HG03196 (cell line): ENCODE measurements around the gene GLB1L3.
"Not testable (repeated sequence)": the region's sequence is repeated elsewhere in the genome, so short reads cannot be mapped to it uniquely, and the experiment has no call there.

Experiments
- ATAC-seq: cut with Tn5 transposase; IDR thresholded peaks from one replicate; pipeline ENCODE4 v1.9.1; 2021; ENCODE audit not compliant: unreplicated experiment

The GLB1L3 gene

DNA sequence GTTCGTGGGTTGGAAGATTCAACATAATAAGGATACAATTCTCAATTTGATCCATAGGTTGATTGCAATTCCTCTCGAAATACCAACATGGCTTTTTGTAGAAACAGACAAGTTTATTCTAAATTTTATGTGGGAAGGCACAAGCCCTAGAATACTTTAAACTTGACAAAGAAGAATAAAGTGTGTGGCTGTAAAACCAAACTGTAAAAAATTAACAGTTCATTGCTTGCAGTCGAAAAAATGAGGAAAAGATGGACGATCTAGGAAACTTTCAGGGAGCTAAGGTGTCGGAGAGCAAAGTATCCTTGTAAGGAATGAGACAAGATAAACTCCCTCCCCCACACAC lies 1.0 kb upstream of the GLB1L3 start:
- ATAC-seq: no peak

DNA sequence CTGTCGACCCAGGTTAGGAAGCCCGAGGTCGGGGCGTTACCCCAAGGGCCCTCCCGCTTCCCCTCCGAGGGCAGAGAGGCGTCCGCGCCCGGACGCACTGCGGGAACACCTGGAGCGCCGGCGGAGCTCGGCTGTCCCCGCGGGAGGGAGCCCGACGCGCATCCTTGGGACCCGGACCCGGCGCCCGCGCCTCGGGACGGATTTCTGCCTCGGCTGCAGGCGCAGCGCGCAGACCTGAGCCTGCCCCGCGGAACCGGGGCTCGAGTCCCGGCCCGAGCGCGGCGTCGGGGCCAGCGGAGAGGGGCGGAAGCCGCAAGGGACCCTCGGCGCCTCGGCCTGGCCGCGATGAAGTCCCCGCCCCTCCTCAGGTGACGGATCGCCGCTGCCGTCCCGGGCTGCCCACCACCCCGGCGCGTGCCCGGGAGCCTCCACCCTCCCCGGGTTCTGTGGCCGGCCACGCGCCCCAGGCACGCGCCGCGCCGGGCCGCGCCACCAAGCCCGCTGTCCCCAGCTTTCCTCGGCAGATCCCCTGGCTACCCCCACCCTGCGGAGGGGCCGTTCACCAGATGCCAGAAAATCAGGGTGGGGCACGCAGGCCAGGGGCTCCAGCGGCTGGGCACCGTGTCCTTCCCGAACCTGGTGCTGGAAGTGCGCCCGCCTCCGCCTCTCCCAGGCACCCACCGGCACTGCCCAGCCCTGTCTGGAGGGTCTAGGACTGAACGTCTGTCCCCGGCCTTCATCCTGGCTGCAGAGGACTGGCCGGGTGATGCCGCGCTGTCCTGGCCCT lies 410 bp downstream of the GLB1L3 start:
- no peak for ATAC-seq

DNA sequence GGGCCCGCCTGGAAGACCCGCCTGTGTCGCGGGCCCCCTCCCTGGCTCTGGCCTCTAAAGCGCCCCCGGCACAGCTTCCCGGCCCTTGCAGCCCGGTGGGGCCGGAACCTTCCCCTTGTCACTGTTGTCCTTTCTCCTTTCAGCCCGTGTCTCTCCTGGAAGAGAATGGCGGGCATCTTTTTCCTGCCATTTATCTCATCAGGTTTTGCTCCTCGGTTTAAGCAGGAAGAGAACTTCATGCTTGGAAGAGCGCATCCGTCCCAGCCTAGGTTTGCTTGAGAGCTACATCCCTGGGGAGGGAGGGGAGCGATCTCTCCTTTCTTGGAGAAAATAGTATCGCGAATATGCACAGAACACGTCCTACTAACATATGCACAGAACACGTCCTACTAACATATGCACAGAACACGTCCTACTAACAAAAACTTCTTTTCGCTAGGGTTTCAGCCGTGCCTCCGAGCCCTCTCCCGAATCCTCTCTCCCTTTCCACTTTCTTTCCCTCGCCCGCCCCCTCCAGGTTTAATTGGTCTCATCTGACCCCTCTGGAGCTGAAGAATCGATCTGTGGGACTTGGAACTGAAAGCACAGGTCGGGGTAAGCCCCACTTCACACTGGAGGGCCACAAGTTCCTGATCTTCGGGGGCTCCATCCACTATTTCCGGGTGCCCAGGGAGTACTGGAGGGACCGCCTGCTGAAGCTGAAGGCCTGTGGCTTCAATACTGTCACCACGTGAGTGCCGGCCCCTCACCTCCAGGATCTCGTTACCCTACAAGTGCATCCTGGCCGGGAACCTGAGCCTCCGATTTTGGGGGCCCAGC lies 1.2 kb downstream of the GLB1L3 start:
- ATAC-seq: no peak

DNA sequence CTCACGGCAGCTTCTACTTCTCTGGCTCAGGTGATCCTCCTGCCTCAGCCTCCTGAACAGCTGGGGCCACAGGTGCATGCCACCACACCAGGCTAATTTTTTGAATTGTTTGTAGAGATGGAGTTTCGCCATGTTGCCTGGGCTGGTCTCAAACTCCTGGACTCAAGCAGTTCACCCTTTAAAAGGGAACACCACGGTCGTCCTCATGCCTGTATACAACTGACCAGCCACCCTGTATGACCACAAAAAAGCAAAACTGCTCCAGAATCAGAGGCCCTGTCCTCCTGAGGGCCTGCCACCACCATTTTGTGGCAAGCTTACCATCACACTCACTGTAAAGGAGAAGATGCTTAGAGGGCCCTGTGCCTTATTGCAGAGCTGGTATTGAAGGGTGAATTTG lies 2.2 kb downstream of the GLB1L3 start:
- no peak for ATAC-seq

DNA sequence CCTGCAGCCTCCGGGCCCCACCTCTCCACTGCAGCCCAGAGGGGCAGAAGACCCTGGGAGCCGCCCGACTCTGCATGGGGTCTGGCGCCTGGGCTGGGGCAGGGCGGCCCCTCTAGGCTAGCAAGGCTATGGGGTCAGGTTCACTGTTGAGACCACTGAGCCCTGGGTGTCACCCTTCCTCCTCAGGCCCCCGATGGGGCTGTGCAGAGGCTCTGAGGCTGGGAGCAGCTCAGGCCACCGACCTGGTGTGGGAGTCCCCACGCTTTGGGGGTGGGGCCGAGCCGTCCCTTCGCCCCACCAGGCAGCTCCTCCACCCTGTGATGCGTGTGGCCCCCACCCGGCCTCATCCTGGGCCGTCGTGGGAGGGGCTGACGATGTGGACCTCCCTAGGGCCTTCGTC lies 5.5 kb downstream of the GLB1L3 start:
- ATAC-seq: not testable (repeated sequence)

DNA sequence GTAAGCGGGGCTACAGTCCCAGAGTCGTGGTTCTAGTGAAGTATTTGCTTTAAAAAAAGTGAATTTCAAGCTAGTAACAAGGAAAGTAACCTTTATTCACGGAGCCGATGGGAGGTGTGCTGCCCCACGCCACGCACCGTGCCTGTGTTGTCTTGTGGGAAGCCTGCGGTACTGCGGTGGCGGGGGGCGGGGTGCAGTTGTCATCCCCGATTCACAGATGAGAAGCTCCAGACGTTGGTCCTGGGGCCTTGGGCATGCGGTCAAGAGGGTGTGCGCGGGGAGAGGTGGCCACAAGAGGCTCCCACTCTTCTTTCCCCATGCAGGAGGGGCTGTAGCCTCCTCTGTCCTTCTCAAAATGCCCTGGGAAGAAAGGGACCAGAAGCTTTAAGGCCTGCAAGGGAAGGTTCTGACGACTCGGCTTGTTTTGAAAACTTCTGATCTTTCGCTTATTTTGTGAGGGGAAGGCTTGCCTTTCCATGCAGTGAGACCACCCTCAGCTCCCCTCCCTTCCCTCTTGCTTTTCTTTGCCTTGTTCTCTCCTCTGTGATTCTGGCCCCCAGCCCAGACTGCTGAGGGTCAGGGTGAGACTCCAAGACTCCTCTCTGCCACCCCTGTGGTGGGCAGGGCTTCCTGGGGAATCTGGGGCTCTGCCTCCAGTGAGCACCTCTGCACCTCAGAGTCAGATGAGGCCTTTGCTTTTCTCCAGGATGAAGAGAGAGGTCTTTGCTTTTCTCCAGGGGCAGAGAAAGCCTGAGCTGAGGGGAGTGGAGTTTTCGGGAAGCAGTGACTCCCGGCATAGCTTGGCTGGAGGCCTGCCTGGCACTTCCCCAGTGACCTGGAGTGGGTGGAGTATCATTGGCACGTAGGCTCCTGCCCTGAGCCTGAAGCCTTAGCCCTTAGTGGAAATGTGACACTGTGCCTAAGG lies 6.2 kb downstream of the GLB1L3 start:
- no peak for ATAC-seq

DNA sequence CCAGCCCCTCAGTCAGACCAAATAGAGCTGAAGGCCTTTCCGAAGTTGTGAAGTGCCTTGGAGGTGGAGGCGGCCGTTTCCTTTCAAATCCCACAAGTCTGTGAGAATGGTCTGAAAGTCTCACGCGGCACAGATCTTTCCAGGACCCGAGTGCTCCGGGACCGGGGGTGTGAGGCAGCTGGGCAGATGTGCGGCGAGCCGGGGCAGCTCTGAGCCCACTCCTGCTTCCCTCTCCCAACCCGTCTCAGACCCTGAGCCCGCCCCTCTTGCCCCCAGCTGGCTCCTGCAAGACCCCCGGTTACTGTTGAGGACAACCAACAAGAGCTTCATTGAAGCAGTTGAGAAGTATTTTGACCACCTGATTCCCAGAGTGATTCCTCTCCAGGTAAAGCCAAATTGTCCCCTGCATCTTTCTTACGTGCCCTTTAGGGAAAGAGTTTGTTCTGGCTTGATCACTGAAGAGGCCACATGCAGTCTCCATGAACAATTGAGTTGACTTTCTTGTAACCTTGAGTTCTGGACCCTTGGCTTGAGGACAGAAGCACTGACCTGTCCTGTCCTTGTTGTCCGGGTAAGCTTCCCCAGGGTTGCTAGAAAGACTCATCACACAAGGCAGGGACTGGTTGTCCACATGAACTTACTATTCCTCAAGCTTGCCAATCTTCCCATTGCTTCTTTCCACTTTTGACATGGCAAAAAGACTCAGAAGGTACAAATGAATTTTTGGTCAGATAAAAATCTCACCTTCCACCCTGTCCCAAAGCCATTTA lies 7.5 kb downstream of the GLB1L3 start:
- no peak for ATAC-seq

DNA sequence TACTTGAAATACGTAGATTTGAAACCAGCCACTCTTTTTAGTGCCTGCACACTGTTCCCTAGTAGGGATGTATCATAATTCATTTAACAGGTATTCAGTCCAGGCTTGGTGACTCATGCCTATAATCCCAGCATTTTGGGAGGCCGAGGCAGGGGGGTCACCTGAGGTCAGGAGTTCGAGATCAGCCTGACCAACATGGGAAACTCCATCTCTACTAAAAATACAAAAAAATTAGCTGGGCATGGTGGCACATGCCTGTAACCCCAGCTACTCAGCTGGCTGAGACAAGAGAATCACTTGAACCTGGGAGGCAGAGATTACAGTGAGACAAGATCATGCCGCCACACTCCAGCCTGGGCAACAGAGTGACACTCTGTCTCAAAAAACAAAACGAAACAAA lies 8.2 kb downstream of the GLB1L3 start:
- ATAC-seq: not testable (repeated sequence)

DNA sequence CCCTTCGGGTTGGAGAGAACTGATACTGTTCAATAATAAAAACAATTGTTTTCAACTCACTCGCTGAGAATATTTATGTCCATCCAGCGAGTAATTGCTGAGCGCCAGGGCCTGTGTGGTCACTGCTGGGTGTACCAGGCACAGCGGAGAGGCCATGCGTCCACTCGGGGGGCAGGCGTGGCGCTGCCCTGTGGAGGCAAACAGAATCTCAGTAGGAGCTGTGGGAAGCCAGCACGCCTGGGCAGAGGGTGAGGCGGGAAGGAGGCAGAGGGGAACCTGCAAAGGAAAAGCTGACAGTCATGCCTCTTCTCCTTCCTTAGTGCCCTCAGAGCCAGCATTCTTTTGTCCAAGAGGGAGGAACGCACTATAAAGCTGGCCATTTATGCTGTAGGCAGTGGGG lies 11.4 kb downstream of the GLB1L3 start:
- no peak for ATAC-seq

DNA sequence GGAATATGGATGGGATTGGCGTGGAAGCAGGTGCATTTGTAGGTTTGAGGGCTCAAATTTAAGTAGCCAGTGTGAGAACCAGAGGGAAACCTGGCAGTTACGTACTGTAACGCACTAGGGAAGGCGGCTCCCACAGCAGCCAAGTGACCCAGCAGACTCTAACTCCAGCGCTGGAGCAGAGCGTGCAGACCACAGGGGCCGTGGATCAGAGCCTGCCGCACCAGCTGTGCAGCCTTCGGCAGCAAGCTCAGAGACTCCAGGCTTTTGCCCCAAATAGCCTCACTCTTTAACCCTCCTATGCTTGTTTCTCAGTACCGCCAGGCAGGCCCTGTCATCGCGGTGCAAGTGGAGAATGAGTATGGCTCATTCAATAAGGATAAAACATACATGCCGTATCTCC lies 12.3 kb downstream of the GLB1L3 start:
- ATAC-seq: no peak

DNA sequence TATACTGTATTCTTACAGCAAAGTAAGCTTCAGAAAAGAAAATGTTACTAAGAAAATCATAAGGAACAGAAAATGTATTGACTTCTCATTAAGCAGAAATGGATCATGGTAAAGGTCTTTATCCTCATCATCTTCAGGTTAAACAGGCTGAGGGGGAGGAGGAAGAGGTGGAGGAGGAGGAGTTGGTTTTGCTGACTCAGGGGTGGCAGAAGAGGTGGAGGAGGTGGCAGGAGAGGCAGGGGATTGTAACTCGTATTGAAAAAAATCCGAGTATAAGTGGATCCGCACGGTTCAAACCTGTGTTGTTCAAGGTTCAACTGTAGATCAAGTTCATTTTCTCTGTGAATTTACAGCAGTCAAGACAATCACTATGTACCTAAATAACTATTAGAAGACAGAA lies 13.0 kb downstream of the GLB1L3 start:
- ATAC-seq: no peak

DNA sequence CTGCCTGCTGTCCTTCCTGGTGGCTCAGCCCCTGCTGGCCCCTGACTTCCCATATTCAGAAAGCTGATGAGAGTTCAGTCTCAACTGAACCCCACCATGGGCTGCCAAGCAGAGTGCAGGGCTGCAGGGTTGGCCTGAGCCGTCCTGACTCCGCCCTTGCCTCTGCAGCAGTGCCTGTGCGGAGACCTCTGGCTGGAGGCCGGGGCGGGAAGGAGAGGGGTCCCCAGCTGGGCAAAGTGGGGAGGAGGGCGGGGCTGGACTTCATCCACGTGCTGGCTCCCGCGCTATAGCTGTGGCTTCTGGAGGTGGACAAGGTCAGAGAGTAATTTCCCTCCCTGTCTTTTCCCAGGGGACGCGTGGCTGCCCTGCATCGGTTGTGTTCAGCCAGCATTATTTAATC lies 13.6 kb downstream of the GLB1L3 start:
- no peak for ATAC-seq

DNA sequence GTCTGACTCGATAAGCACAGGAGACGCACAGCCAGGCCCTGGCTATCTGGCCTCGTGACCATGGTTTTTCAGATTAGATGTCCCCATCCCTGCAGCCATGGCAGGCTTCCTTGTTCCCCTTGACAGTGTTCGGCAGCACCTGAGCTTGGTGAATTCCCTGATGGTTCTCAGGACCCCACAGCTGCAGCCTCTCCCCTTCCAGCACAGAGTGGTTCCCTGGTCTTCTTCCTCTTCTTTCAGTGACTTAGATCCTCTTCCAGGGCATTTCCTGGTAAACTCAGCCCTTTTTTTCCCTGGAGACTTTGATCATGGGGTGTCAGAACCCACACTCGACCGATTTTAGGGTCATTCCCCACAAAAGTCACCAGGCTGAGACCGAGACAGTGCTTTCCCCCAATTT lies 14.5 kb downstream of the GLB1L3 start:
- no peak for ATAC-seq

DNA sequence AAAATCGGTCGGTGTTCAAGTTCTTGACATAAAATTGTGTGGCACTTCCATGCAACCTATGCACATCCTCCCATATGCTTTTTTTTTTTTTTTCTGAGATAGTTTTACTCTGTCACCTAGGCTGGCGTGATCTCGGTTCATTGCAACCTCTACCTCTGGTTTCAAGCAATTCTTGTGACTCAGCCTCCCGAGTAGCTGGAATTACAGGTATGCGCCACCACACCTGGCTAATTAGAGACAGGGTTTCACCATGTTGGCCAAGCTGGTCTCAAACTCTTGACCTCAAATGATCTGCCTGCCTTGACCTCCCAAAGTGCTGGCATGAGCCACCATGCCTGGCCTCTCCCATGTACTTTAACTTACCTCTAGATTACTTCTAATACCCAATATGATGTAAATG lies 15.0 kb downstream of the GLB1L3 start:
- no peak for ATAC-seq

DNA sequence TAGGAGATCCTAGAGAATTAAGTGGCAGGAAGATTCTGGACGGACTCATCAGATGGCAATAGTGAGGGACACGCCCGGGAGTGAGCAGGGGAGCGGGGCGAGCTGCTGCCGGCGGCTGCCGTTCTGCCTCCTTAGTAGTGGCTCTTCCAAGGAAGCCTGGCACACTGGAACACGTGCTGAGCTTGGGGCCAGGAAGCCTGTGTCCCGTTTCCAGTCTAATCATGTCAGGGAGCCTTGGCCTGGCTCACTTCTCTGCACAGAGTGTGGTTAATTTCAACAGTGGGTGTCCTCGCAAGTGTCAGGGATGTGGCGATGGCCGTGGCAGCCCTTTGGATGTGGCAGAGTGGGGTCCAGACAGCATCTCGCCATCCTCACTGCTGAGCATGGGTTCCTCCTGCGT lies 16.5 kb downstream of the GLB1L3 start:
- no peak for ATAC-seq

DNA sequence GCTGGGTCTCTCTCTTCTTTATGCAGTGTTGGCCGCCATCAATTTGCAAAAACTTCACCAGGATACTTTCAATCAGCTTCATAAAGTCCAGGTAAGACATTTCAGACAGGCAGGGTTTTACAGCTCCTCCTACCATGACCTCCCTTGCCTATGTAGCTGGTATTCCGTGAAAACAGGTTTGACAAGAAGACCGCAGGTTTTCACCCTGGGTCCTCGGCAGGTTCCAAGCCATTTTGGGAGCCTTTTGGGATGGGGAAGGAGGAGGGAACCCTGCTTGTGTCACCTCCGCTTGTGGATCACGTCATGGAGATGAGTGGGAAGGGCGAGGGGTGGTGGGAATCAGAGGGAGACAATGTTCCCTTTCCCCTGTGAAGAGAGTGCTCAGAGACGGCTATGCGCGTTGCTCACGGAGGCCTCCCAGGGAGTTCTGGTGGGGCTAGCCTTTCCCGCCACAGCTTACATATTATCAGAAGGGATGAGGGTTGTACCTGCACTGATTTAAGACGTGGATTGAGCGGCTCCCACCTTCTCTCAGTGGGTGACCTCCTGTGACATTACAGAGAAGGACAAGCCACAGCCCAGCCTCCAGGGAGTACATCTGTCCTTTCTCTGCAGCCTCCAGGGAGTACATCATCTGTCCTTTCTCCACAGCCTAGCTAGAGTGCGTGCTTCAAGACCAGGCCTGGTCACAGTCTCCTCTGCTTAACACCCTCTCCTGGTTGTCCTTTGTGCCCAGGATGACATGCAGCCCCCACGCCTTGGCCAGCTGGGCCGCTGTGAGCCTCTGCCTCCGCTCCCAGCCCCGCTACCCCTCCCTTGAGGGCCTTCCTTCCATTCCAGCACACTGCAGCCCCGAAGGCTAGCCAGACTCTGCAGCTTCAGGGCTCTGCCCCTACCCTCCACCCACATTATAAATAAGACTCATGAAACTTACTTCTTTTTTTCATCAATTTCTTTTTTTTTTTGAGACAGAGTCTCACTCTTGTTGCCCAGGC lies 17.2 kb downstream of the GLB1L3 start:
- no peak for ATAC-seq

DNA sequence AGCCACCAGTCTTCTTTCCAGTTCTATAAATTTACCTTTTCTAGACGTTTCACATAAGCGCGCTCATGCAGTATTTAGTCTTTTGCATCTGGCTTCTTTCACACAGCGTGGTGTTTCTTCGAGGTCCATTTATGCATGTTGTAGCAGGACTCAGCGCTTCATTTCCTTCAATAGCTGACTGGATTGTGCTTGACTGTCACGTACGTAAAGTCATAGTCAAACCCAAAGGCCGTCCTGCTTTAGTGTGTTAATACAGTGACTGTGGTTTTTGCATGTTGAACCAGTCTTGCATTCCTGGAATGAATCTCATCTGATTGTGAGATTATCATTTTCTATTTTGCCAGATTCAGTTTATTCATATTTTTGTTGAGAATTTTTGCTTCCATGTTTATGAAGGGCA lies 18.5 kb downstream of the GLB1L3 start:
- ATAC-seq: no peak

DNA sequence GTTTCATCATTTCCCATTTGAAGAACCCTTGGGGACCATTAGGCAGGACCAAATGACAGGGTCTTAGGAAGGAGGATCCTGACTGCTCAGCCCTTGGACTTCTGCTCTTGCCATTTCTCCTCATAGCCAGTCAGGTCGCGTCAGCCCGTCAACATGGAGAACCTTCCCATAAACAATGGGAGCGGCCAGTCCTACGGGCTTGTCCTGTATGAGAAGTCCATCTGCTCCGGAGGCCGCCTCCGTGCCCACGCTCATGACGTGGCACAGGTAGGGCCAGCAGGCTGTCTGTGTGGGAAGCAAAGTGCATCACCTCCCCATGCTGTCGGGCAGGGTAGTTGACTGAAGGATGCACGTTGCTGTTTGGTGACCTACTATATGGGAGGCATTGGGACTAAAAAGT lies 36.0 kb downstream of the GLB1L3 start:
- ATAC-seq: no peak

DNA sequence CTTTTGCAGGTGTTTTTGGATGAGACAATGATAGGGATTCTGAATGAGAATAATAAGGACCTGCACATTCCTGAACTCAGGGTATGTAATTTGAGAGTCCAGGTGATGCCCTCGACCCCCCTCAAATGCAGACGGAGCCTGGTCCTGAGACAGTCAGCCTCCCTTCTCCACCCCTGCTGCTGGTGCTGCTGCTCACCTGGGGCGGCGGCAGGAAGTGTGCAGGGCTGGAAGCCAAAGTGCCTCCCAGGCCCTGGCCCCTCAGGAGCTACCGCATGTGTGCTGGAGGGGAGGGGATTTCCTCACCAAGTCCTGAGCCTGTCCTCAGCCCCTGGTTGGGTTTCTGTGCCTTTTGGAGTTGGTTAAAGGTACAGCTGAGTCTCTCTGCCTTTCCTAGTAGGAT lies 36.6 kb downstream of the GLB1L3 start:
- ATAC-seq: no peak

DNA sequence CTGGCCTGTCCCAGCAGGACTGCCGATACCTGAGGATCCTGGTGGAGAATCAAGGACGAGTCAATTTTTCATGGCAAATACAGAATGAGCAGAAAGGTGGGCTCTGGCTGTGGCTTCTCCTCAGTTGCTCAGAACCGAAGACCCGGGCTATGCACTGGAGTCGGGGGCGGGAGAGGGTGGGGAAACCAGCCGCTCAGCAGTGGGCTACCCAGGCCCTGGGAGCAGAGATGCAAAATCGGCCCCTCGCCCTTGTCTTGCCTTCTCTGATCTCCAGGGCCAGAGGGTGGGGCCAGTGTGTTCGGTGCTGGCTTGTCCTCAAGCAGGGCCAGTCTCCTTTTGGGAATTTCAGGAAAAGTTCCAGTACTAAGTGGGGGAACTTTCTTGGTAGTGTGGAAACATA lies 37.2 kb downstream of the GLB1L3 start:
- no peak for ATAC-seq
